WI38 (cell line): ENCODE measurements around the gene GDI1.
A peak's percentile ranks its signal among the peaks of the same experiment; 100 is the strongest.

Experiments
- H3K4me3 ChIP-seq: 2 replicates; pipeline ENCODE4 v1.5.1; 2011; ENCODE audit warnings: low read depth, mild to moderate bottlenecking, control low read depth, low read length
- CTCF ChIP-seq: IDR thresholded peaks from 2 replicates; pipeline ENCODE4 v1.5.1; 2012; ENCODE audit warnings: low read depth, mild to moderate bottlenecking, control low read depth, low read length

Gene GDI1

DNA sequence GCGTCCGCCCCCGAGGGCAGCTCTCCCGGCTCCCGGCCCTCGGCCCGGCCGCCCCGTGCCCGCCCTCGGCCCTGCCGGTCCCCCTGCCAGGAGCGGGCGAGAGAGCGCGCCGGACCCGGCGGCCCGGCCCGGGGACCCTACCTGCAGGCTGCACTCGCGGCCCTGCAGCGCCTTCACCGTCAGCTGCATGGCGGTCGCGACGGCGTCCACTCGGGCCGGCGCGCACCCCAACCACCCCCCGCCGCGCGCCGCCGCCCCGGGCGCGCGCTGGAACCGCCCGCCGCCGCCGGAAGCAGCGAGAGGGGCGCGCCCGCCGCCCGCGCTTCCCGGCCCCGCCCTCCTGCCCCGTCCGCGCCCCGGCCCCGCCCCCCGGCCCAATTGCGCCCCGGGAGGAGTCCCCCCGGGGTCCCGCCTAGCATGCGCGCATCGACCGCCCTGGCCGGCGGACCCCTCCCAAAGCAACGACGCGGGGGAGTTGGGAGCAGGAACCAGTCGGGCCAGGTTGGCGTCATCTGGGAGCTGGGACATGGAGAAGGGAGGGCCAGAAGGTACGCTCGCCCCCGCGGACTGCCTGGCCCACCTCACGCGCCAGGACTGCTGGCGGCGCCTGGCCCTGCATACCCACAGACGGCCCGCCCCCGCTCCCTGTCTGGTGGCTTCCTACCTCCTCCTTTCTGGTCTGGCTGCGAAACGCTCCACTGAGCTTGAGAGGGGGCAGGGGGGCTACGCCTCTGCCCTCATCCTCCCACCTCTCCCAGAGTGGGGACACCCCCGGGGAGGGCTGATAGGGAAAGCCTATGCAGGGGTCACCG, 49.6 kb downstream of the GDI1 start, which contains the start of gene UBL4A:
TSS of gene UBL4A (minus strand) at position 220 of the 812 bp plus-strand sequence. CDS start at position 189, 31 bp downstream.
- H3K4me3 ChIP-seq: peak within 1 kb of the TSS; percentile 59
- TF ChIP-seq CTCF: no peak

GRCh38 chrX:154487518-154488290, 50.8 kb downstream of the GDI1 start:
- H3K4me3 ChIP-seq: no peak overlapping the region
- no peak for TF ChIP-seq CTCF

DNA sequence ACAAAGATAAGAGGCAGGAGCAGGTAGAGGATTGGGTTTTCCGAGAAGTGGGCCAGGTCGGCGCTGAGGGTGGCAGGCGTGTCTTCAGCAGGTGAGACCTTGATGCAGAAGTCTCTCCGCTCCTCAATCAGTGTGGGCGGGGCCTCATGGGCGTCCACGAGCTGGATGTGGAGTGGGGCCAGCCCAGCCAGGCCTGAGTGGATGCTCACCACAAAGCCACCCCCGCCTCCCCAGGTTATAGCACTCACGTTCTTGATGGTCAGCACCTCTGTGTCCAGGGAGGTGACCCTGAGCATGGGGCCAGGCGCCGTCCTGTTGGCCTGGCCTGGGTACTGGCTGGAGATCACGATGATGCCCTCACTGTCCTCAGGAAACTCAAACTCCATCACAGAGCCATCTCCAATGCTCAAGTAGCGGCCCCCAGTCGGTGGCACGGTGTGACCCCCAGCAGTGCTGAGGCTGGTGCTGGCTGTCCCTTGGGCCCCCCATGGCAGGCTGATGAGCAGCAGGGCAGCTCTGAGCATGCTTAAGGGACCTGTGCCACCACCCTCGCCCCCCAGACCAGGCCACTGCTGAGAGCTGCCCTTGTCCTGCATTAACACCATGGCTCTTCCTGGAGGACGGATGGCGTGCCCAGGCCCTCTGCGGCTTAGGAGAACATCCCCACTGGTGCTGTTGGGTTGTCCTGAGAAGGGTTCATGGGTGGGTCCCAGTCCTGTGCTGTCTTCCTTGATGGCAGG, 51.6 kb downstream of the GDI1 start:
- TF ChIP-seq CTCF: no peak
- no peak overlapping the region for H3K4me3 ChIP-seq

DNA sequence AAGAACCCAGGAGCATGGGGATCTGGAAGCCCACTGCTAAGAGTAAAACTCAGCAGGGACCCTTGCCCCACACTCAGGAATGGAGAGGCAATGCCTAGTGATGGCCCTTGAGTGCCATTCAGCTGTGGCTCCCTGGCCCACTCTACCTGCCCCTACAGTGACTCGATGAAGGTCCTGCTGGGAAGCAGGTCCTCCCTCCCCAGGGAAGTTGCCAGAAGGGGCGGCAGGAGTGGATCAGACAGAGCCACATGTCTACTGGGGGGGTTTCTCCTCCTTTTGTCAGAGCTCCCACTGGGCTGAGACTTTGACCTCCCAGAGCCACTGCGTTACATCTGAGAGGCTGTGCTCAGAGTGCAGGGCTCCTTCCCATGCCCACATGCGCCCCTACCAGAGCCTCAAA, 52.2 kb downstream of the GDI1 start:
- H3K4me3 ChIP-seq: no peak overlapping the region
- TF ChIP-seq CTCF: no peak

DNA sequence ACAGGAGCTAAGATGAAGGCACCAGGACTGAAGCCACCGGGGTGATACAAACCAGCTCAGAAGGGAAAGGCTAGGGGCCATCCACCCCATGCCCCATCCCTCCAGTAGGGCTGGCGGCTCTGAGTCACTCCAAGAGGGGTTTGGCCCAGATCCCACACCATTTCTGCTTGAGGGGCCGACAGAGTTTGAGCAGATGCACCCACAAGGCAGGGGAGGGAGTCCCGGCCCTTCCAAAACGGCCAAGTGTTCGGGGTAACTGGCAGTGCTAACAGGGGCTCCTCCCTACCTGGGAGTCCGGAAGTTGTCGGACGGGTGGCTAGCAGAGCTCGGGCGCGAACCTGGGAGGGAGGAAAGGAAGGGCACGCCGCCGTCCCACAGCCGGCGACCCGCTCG, 53.1 kb downstream of the GDI1 start:
- peak overlapping the region; percentile 61 for H3K4me3 ChIP-seq

GRCh38 chrX:154490414-154491083, 53.6 kb downstream of the GDI1 start, which contains the start of gene SLC10A3:
TSS of gene SLC10A3 (minus strand) at chrX:154490629. CDS start at chrX:154488940, 1,689 bp downstream.
- peak within 1 kb of the TSS; percentile 61 for H3K4me3 ChIP-seq
- TF ChIP-seq CTCF: no peak

More for the DNA sequence above, 53.1 kb downstream of the GDI1 start:
- no peak for TF ChIP-seq CTCF
